Hematopoietic multipotent progenitor cell treated with erythropoietin and hydrocortisone succinate and interleukin-3 and kit ligand, for 15 days (in vitro differentiated cells): Measurements from ENCODE around the gene CABCOCO1.

ENCODE experiments used
- DNase-seq: peaks from one replicate; pipeline ENCODE4 v3.0.0-alpha.2; 2015; ENCODE audit warnings: low spot score

The CABCOCO1 gene

DNA sequence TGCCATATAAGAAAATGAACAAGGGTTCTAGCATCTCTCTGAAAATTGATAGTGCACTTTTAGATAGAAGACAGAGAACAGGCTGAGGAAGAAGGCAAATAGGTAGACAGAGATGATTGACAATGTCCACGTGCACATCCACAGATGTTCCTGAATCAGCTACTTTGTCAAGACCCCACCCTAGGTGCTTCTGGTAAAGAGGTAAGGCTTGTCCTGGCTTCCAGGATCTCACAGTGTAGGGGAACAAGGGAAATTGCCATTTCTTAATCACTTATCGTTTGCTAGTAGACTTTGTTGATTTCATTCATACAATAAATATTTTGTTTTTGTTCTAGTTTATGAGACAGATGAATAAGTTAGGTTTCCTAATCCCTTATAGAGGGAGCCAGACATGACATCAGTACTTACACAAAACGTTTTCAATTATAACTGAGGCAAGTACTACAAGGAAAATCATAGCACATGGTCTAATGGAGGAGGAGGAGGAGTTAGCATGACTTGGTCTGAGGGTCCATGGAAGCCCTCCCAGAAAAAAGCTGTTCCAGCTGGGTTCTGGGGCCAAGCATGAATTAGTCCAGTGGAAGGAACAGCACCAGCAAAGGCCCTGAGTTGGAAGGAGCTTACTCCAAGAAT, 122.9 kb downstream of the CABCOCO1 start:
- no peak for DNase-seq

DNA sequence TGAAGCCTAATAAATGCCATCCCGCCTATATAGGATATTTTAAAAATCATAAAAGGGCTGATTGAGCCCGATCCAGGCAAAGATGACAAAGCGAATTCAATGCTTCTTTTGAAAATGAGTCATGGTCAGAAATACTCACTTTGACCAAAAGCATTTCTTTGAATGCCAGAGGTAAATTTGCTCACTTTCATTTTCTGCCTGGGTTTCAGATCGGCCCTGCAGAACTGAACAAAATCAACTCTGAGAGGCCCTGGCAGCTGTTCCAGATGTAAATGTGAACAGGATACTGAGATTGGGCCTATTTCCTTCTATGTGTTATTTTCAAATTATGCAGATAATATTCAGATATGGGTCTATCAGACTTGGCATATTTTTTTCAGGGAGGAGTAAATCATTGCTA, 124.0 kb downstream of the CABCOCO1 start:
- no peak for DNase-seq

DNA sequence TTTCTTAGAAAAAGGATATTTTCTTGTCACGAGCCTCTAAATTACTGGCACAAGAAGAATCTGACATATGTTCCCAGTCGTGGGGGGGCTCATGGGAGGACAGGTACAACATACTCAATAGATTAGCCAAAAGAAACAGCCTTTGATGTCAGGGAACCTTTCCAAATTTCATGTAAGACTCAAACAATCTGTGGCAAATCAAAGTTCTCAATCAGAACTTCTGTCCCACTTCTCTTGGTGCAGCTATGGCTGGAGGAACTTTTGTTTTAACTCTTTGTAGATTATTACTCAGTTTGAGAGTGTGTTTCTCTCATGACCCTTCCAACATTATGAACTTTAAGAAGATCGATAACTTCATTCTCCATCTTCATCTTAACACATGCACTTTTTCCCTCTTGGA, 124.4 kb downstream of the CABCOCO1 start:
- no peak for DNase-seq

DNA sequence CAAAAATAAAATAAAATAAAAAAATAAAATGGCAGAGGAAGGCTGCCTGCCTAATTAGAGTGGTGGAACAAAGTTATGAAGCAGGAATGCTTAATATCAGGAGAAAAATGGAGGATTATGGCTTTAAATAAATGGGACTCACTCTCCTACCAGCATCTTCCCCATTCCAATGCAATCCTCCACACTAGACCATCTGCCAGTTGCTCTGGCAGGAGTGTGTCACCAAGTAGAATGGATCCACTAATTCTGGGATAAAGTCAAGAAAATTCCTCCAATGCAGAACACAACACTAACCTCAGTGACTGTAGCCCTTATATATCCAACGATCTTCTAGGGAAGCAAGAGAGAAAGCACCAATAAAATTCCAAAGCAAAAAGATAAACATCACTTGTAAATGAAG, 126.3 kb downstream of the CABCOCO1 start:
- no peak for DNase-seq

DNA sequence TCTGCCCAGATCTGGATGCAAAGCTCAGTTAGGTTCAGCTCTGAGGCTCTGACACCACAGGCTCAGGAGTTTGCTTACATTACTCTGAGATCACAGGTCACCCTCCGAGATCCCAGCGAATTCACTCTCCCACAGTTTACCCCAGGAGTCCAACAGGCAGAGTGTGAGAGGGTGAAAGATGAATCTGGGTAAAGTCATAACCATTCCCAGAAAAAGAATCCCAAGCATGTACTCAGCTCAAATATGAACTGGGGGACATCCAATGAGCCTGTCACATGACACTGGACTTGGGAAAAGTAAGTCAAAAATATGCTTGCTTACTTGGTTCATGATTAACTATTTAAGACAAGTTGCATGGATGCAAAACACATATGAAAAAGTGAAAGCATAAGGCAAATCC, 128.5 kb downstream of the CABCOCO1 start:
- no peak for DNase-seq

DNA sequence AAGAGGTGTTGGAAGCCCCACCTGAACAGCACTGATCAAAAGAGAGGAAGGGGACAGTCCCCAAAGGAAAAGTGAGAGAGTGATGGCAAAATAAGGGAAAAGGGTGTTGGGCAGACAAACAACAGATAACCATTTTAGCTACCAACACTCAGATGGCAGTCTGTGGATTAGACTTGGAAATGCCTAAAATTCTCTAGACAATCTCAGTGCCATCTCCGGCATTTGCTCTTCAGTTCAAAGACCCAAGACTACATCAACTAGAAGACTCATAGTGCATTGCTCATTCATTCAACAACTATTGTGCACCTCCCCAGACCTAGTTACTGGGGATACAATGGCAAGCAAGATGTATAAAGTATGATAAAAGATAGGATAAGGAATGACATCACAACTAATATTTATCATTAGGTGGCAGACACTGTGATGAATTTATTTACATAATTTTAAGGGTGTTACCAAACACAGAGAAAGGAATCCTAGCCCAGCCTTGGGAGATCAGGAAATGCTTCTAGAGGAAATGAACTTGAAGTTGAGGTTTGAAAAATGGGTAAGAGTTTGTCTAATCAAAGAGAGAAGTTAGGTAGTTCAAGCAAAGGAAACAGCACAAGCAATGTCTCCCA, 129.5 kb downstream of the CABCOCO1 start:
- no peak for DNase-seq

DNA sequence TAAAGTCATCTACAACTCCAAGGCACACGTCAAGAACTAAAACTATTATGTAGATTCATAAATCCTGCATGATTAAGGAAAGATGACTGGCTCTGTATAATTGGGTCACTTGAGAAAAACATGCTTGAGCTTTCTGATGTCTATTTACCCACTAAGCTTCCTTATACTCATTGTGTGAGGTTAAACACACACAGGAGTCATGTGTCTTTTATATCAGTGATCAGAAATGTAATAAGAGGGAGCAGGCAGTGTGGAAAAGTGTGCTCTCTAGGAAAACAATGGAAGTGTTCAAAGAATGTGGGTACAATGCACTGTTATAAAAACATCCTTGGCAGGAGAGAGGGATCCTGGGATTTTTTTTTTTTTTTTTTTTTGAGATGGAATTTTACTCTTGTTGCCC, 130.2 kb downstream of the CABCOCO1 start:
- DNase-seq, result no peak

DNA sequence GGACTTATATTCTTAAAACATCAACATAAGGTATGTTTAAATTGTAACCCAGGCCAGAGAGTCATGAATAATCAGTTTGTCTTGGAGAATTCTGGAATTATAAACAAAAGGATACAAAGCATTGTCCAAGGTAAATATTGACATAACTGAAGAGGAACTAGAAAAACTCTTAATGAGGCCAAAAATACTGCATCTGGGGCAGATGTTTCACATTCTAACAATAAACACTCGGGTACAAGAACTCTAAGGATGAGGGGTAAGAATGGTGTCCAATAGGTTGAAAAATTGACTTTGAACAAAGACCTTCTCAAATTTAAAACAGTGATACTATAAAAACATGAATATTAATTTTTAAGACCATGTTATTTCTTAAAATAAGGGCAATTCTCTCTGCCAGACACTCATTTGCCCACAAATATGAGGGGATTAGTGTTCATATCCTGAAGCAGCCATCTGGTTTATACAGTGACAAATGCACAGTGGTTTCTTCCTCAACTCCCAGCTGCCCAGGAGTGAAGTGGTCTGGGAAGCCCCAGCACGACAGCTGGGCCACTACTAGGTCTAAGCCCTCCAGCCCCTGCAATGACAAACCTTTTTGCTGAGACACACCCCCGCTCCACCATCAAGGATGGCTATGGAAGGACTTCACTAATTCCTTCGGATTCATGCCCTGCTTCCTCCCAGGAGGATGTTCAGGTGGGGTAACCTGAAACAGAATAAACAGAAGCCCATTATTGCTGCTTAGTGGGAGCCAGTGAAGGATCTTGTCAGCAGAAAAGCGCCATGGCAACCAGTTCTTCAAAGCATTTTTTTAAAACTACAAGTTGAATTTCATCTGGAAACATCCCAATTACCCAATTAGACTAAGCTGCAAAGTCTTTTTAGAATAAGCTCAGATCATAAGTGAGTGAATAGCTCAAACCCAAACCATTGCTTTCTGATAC, 131.3 kb downstream of the CABCOCO1 start:
- DNase-seq, result no peak

DNA sequence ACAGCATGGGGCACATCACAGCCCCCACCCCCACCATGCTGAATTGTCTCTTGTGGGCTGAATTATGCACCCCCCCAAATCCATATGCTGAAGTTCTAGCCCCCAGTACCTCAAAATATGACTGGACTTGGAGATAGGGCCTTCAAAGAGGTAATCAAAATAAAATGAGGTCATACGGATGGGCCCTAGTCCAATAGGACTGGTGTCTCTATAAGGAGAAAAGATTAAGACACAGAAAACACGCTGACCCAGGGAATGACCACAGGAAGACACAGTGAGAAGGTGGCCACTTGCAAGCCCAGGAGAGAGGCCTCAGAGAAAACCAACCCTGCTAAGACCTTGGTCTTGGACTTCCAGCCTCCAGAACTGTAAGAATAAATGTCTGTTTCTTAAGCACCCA, 132.4 kb downstream of the CABCOCO1 start:
- no peak for DNase-seq

DNA sequence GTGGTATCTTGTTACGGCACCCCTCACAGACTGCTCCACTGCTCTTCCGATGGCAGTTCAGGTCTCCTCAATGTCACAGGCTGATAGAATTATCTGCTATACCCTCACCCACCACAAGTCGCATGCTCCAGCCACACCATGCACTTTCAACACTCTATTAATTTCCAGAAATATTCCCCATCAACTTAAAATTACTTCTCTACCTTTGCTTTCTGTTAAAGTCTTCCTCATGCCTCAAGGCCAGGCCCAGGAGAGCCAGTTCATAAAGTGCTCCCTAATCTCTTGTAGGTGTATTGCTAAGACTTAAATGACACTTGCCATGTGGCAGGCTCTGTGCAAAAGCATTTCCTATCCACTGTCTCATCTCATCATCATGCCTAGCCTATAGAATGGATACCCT, 132.8 kb downstream of the CABCOCO1 start:
- DNase-seq, result no peak

DNA sequence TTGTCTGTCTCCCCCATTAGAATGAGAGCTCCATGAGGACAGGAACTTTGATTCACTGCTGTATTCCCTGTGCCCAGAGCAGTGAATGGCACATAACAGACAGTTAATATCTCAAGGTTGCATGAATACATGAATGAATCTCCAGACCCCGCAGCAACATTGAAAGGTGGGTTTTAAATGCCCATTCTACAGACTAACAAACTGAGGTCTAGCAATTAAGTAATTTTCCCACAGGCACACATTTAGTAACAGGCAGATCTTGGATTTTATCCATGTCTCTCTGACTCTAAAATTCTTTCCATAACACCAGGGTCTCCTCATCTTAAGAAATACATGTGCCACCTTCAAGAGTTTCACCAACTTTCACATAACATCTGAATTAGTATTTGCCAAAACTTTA, 134.1 kb downstream of the CABCOCO1 start:
- no peak for DNase-seq

DNA sequence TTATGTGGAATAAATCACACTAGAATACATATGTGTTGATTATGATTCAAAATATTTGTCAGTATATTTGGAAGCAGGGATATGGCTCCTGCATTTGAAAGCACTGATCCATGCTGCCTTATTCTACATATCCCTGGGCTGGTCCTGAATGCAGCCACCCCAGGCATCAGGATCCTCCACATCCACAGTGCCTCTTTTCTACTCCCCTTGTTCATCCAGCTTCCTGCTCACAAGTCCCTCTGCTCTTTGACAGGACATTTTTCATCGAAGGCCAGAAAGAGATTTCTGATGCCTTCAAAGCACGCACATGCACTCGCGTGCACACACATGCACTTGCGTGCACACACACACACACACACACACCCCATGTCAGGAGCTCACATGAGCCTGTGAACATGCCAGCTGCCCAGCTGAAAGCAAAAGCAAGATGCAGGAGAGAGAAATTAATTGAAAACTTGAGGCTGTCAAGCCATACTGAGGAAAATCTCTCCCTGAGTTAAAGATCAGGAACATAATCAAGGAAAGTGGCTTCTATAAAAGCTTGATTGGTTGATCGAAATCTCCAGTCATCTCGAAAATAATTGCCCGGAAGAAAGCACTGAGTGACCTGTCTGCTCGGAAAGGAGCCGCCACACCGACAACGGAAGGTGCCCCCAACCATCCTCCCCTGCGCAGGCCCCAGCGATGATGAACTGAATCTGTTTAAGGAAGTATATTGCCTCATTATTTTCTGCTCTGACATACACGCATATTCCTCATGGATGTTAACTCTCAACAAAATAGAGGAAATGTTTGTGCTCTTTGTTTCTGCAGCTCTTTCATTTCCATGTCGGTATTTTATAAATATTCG, 134.8 kb downstream of the CABCOCO1 start:
- DNase-seq, result no peak

DNA sequence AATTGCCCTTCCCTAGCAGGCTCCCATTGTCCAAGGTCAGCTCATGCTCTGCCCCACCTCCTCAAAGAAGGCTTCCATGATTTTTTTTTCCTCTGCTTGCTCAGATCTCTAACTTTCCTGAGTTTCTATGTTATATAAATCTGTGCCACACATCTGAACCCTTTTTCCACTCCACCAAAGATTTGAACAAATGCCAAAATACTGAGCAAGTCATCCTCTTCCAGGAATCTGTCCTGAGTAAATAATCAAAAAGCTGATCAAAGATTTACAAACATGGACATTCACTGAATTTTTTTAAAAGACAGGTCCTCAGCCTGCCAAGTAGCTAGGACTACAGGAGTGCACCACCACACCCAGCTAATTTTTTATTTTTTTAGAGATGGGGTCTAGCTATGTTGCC, 136.0 kb downstream of the CABCOCO1 start:
- no peak for DNase-seq

DNA sequence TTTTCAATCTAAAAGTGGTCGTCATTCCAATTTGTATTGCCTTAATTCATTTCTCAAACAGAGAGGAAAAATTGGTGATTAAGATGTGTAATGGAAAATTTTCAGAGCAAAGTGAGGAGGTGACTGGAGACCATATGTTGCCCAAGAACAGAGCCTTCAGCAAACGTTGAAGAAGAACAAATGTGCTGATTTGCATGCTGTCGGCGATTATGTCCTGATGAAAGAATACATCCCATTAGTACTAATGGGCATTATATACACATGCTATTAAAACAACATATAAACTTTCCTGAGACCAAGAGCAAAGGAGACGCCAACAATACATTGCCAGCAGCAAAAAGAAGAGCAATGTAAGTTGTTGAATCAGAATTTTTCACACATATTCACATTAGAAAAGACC, 138.8 kb downstream of the CABCOCO1 start:
- DNase-seq, result no peak

DNA sequence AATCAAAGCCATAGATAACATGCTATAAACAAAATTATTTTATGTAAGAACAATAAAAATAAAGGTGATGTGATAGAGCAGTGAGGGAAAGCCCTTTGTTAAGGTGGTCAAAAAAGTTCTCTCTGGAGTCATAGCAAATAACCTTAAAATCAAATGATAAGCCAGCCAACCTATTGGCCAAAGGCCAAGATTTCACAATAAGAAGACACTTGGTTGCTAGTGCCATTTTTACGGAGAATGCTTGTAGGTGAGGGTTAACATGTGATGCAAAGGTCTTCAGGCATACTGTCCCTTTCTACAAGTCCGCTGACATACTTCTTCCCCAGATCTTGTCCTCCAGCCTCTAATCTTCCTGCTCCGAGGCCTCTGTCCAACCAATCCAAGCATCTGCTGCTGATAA, 140.5 kb downstream of the CABCOCO1 start:
- no peak for DNase-seq

DNA sequence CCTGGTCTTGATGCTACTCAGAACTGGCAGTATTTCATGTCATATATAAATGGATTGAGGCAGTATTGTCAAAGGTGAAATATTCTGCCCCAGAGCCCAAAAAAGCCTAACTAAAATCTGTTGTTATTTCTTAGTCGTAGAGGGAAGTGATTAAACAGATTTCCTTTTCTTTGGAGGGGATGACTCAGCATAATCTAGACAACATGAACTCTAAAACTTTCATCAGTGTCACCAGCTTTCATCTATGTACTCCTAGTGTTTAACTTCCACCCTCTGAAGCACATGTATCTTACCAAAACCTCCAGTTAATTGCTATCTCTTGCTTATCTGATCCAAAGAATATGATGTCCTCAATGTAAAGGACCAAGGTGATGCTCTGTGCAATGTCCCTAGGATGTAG, 141.7 kb downstream of the CABCOCO1 start:
- no peak for DNase-seq

DNA sequence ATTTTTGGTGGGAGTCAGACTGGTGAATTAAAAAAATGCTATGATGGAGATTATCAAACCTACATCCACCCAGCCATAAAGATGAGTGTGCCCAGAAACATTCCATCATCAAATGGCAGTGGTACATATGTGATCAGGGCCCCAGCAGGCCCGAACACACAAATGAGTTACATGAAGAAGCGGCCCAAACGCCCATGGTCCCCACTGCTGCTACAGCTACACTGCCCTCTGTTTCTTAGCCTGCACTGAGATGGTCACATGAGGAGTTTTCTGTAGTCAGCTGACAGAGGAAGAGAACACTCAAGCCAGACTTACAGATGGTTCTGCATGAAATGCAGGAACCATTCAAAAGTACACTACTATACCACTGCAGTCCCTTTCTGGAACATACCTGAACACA, 142.4 kb downstream of the CABCOCO1 start:
- no peak for DNase-seq

DNA sequence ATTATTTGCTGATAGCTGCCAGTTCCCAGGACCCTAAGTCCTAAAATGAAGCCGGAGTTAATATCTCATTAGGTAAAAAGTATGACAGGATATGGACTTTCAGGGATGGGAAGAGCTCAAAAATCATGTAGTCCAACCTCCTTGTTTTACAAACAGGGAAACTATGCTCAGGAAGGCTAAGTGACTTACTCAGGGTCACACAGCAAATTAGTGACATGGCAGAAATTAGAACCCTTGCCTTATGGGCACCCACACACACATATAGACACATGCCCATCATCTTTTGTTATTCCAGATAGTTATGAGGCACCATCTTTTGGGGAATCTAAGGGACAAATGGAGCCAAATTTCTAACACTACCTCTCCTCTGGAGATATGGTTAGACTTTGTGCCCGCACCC, 147.5 kb downstream of the CABCOCO1 start:
- no peak for DNase-seq

DNA sequence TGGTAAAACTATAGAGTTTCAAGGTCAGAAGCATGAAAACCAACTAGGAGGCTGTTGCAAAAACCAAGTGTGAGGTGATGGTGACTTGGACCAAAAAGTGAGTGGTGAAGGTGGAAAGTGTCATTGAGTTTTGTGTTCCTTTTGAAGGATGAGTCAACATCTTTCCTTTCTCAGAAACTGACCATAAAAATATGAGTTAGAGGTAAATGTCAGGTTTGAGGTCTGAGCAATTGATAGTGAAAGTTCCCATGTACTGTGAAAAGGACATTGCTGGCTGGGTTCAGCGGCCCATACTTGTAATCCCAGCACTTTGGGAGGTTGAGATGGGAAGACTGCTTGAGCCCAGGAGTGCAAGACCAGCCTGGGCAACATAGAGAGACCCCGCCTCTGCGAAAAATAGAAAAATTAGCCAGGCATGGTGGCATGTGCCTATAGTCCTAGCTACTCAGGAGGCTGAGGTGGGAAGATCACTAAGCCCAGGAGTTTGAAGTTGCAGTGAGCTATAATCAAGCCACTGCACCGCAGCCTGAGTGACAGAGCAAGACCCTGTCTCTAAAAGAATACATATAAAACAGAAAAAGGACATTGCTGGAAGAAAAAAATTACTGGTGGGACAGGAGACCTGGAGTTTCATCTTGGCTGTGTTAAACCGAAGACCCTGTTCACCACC, 149.5 kb downstream of the CABCOCO1 start:
- no peak for DNase-seq

DNA sequence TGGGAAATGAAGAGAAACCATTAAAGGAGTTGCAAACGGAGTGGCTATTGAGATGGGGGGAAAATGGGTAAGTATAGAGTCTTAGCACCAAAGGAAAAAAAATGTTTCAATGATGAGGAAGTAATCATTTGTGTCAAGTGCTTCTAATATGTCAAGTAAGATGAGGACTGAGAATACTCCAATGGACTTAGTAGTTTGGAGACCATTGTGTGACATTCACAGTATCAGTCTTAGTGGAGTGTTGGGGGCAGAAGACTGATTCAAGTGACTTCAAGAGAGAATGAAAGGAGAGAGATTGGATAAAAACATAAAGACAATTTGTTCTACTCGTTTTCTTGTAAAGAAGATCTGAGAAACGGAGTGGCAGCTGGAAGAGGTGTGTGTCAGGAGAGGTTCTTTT, 150.2 kb downstream of the CABCOCO1 start:
- DNase-seq, result no peak

DNA sequence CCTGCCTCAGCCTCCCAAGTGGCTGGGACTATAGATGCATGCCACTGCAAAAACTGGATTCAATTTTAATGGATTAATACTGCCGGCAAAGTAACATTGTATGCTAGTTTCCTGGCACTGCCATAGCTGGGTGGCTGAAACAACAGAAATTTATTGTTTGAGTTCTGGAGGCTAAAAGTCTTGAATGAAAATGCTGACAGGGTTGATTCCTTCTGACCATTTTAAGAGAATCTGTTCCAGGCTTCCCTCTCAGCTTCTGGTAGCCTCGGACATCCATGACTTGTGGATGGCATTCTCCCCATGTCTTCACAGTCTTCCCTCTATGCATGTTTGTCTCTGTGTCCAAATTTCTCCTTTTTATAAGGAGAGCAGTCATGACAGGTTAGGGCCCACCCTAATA, 151.4 kb downstream of the CABCOCO1 start:
- no peak for DNase-seq

DNA sequence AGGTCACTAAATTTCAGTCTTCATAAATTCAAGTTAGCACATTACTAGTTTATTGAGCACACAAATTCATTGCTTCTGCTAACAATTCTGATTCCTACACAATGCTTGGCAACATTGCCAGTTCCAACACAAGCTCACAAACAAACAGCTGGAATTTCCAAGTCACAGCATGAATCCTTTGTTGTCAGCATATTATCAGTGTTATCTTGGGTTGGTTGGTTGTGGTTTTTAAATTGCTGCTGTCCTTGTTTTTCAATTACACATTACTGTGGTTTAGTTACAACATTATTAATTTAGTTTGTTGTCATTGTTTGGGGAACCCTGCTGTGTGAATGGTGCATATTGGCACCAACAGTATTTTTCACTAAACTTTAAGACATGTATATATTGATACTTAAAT, 152.8 kb downstream of the CABCOCO1 start:
- no peak for DNase-seq
